HG03175 (cell line): ENCODE data around the gene OCEL1.
A peak's percentile ranks its signal among the peaks of the same experiment; 100 is the strongest.

Source experiments
- ATAC-seq: cut with Tn5 transposase; IDR thresholded peaks from one replicate; pipeline ENCODE4 v1.9.1; 2021; ENCODE audit warnings: mild to moderate bottlenecking, moderate library complexity; ENCODE audit not compliant: unreplicated experiment

Gene OCEL1

DNA sequence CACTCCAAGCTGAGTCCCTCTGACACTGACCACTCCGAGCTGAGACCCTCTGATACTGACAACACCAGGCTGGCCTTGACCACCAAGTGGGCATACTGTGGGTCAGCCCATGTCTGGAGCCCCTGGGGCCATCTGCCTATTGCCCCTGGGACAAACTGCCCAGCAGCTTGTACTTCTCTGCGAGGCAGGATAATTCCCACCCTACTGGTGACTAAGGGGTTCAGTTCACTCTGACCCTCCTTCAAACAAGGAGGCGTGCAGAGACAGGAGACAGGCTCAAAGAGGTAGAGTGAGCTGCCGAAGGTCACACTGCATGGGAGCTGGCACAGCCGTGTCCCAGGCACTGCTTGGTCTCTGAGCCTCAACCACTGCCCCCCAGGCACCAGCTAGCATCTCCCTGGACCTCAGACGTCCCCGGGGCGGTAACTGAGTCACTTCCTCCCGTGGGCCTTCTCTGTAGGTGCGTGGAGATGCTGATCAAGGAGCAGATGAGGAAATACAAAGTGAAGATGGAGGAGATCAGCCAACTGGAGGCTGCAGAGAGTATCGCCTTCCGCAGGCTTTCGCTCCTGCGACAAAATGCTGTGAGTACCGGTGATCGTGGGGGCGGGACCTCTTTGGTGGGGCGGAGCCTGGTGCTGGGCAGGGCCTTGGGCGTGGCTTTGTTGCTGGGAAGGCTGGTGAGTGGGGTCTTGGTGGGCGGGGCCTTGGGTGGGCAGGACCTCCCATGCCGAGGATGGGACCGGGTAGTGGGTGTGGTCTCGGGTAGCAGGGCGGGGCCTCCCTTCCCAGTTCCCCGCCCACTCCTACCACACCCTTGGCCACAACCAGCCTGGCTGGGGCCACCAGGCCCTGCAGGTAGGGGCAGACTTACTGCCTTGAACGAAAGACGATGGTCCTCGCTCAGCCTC lies 16.6 kb upstream of the OCEL1 start:
- ATAC-seq = no peak

DNA sequence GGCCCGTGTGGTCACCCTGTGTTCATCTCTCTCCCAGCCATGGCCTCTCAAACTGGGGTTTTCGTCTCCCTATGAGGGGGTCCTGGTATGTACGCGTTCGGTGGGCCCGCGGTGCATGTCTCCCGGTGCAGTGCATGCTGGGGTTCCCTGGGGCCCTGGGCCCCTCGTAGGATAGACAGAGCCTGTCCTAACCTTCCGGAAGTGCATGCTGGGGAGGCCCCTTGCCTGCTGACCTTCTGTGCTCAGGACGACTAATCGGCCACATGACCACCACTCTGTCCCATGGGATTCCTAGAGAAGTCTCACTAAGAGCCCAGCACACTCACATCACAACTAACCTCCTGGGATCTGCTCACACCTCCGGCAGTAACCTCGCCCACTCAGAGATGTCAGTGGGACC lies 15.7 kb upstream of the OCEL1 start:
- no peak for ATAC-seq

DNA sequence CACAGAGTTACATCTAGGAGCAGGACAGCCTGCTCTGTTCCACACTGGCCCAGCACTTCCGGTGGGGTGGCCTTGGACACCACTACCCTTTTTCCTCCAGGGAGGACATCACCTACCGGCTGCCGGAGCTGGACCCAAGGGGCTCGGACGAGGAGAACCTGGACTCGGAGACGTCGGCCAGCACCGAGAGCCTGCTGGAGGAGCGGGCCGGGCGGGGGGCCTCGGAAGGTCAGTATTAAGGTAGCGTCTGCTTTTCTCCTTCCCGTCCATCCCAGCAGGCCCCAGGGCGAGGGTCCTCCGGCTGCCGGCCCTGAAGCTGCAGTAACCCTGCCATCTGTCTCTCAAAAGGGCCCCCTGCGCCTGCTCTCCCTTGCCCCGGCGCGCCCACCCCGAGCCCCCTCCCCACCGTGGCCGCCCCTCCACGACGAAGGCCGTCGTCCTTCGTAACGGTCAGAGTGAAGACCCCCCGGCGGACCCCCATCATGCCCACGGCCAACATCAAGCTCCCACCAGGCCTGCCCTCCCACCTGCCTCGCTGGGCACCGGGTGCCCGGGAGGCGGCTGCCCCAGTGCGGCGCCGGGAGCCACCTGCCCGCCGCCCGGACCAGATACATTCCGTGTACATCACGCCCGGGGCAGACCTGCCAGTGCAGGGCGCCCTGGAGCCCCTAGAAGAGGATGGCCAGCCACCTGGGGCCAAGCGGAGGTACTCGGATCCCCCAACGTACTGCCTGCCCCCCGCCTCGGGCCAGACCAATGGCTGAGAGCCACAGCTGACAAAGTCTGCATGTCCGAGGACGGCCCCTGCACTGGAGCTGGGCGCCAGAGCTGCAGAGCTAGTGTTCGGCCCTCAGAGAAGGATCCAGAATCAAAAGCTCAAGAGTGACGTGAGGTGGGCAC lies 14.2 kb upstream of the OCEL1 start:
- ATAC-seq = no peak

DNA sequence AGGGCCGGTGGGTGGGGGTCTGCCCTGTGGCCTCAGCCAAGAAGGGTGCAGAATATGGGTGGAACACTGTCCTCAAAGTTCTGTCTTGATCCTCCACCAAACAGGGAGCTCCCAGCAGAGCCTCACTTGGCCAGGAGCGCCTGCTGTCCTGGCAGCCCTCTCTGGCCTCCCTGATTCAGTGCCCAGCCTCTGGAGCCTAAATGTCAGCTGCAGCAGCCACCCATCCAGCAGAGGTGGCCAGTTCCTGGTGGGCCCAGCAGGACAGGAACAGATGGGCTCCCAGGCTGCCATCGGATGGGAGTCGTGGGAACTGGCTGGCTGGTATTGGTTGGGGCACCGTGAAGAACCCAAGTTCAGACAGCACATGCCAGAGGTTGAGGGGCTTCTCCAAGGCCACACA lies 12.7 kb upstream of the OCEL1 start:
- no peak for ATAC-seq

DNA sequence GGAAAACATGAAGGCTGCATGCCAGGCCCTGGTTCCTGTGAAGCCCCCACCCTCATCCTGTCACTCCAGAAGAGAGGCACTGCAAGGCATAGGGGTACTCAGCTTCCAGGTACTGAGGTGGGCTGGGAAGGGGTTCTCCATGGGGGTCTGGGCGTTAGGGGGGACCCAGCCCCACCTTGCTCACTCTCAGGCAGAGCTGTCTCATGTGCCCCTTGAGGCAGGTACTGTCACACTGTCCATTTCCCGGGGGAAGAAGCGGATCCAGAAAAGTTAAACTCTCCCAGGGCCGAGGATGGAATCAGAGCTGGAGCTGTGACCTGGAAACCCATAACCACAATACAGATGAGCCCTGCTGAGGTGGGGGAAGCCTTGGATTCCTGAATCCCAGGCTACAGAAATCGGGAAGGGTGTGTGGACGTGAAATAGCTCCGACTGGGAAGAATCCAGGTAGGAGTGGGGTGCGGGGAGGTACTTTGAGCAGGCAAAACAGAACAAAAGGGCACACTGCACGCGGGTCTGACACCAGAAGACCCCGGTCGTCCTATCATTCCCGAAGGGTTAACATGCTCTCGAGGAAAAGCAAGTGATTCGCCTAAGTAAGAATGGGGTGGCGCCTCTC lies 11.4 kb upstream of the OCEL1 start:
- ATAC-seq = no peak

DNA sequence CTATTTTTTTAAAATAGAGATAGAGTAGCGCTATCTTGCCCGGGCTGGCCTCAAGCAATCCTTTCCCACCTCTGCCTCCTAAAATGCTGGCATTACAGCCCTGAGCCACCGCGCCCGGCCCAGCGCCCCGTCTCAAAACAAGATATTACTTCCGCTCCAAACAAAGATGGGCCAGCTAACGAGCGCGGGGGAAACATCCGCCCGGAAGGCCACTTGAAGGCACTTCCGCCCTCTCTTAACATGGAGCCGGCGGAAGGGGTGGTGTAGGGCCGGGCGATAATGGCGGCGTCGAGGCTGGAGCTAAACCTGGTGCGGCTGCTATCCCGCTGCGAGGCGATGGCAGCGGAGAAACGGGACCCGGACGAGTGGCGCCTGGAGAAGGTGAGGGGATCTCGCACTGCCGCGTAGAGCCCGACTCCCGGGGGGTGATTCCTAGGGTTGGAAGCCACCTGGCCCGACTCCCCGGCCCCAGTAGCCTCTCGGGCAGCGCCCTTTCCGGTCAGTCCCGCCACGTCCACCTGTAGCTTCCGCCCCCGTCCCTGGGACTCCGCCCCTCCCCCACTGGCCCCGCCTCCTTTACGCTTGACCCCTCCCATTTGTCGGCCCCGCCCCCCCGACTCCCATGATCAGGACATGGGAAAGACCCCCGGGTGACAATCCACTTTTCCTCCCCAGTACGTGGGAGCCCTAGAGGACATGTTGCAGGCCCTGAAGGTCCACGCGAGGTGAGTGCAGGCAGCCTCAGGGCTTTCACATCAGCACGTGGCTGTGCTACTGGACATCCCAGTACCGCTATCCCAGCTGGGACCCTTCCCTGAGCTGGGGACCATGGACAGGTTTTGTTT lies 10.7 kb upstream of the OCEL1 start, which contains the start of gene USE1:
Gene USE1, plus strand, starts transcription at position 231 of the 845 bp plus-strand sequence. Its CDS starts 49 bp downstream, at position 280.
- ATAC-seq = peak; percentile 79

DNA sequence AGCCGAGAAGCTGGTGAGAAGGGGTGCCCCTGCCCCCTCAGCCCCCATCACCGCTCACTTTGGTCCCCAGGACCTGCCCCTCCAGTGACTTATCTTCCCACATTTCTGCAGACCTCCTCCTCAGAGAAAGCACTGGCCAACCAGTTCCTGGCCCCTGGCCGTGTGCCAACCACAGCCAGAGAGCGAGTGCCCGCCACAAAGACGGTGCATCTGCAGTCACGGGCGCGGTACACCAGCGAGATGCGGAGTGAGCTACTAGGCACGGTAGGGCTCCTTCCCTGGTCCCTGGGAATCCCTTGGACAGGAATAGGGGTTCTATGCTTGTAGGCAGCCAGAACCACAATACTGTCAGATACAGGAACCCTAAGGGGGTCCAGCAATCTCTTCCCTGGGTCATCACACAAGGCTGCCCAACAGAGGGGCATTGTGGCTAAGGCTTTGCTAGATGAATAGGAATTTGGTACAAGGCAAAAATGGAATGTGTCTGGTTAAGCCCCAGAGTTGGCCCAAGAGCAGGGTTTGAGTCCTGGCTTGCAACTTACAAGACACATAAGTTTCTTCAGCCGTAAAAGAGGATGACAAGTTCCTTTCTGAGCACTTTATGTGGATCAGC lies 9.9 kb upstream of the OCEL1 start:
- ATAC-seq = no peak

DNA sequence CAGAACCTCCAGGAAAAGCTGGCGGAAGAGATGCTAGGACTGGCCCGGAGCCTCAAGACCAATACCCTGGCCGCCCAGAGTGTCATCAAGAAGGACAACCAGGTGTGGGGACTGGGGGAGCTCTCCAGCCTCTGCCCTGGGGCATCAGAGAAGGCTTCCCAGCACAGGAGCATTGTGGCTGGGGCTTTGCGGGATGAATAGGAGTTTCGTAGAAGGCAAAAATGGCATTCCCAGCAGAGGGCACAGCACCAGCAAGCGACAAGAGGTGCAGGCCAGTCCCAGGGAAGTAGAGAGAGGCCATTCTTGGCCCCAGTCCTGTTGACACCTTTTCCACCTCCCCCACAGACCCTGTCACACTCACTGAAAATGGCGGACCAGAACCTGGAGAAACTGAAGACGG lies 6.7 kb upstream of the OCEL1 start:
- ATAC-seq = no peak

DNA sequence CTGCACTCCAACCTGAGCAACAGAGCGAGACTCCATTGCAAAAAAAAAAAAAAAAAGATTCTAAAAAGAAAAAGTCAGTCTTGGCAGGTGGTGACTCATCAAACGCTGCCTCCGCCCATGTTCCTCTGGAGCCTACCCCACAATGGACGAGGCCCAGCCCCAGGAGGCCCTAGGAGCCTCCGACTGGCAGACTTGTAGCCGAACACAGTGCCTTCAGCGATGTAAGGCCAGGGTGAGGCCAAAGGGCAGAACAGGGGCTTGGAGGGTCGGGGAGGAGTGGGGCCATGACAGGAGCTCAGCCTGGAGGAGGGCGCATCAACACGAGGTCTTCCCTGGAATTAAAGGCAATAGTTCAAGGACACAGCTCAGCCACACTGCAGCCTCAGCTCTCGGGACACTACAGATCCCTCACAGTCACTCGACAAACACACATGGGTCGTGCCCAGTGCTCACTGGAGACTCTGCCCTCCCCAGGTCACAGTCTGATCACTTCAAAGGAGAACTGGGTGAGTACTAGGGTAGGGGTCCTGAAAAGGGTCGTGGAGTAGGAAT lies 5.7 kb upstream of the OCEL1 start:
- ATAC-seq = no peak

DNA sequence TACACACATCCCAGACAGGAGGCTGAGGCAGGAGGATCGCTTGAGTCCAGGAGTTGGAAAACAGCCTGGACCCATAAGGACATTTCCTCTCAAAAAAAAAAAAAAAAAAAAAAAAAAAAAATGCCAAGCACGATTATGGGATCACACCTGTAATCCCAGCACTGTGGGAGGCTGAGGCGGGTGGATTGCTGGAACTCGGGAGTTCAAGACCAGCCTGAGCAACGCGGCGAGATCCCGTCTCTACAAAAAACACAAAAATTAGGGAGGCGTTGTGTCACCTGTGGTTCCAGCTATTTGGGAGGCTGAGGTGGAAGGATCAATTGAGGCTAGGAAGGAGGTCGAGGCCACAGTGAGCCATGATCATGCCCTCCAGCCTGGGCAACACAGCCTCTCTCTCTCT lies 973 bp upstream of the OCEL1 start:
- ATAC-seq = no peak

DNA sequence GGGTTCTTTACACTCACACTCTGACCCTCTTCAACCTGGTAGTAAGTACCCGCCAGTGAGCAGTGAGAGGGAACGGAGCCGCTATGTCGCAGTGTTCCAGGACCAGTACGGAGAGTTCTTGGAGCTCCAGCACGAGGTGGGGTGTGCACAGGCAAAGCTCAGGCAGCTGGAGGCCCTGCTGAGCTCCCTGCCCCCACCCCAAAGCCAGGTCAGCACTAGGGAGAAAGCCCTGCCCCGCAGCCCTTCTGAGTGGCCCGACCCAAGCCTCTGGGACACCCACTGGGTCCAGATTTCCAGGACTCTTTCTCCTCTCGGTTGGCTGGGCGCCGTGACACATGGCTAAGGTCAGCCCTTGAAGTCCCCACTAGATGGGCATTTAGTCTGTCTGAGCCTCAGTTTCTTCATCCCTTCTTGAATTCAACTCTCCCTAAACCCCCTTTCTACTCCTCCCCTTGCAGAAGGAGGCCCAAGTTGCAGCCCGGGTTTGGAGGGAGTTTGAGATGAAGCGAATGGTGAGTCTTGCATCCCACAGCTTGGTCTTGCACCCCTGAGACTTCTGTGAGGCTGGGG lies 1.9 kb downstream of the OCEL1 start:
- ATAC-seq = no peak

DNA sequence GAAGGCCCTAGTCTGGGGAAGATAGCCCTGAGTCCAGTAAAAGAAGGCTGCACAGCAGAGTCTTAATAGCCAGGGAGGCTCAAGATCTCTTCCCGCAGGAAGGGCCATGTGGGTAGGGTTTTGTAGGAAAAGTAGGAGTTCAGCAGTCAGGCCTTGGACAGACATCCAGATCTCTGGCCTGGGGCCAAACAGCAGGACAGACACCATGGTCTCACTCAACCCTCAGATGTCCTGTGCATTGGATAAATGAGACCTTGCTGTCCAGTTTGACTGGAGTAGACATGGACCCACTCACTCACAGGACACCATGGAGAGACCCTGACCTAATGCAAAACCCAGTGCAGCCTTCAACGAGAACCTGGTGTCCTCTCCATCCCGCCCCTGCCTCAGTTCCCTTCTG lies 3.9 kb downstream of the OCEL1 start:
- ATAC-seq = no peak

DNA sequence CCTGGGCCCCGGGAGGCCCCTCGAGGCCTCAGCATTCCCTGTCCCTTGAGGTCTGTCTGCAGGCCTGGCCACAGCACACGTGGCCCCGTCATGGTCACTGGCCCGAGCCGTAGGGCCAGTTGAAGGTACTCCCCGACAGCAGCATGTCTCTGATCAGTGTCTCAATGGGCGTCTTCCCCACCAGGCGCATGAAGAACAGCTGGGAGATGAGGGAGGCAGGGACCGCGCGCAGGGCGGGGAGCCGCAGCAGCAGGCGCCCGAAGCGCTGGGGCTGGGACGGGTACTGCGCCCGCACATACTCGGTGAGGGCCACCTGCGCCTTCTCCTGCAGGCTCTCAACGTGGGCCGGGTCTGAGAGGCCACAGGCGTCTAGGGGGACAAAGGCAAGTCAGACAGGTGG lies 6.2 kb downstream of the OCEL1 start:
- no peak for ATAC-seq

DNA sequence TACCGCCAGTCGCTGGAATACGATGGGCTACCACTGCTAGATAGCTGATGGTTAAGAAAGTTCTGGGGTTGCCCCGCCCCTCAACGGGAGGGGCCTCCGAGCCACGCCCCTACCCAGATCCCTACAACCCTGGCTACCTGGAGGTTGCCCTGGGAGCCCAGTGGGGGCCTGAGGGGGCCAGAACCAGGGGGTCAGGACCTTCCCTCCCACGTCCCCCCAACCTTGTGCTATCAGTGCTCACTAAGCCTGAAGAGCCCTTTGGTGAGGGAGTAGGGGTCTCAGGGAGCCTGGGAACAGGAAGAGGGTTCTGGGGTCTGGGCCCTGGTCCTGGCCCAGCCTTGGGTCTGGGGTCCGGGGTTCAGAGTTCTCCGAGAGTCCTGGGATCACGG lies 8.9 kb downstream of the OCEL1 start:
- ATAC-seq = no peak

DNA sequence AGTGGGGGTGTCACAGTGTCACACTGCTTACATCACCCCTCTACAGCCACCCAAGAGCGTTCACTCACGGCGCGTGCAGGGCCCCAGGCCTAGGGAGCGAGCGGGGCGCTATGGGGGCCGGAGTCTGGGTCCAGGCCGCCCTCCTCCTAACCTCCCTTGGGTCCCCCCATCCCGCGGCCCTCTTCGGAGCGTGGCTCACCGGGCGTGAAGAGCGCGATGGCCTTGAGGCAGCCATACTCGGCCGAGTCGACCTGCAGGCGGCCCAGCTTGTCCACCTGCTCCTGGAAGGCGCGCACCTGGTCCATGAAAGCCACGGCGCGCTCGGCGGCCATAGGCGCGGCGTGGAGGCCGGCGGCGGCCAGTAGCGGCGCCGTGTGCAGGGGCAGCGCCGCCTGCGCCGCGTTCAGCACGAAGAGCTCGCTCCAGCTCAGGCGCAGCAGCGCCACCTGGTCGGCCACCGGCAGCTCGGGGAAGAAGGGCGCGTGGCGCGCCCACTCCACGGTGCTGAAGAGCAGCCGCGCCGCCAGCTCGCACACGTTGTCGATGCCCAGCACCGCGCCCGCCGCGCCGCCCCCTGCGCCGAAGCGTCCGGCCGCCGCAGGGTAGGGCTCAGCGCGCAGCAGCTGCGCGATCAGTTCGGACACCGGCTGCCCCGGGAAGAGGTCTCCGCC lies 9.4 kb downstream of the OCEL1 start:
- ATAC-seq = peak; percentile 60

DNA sequence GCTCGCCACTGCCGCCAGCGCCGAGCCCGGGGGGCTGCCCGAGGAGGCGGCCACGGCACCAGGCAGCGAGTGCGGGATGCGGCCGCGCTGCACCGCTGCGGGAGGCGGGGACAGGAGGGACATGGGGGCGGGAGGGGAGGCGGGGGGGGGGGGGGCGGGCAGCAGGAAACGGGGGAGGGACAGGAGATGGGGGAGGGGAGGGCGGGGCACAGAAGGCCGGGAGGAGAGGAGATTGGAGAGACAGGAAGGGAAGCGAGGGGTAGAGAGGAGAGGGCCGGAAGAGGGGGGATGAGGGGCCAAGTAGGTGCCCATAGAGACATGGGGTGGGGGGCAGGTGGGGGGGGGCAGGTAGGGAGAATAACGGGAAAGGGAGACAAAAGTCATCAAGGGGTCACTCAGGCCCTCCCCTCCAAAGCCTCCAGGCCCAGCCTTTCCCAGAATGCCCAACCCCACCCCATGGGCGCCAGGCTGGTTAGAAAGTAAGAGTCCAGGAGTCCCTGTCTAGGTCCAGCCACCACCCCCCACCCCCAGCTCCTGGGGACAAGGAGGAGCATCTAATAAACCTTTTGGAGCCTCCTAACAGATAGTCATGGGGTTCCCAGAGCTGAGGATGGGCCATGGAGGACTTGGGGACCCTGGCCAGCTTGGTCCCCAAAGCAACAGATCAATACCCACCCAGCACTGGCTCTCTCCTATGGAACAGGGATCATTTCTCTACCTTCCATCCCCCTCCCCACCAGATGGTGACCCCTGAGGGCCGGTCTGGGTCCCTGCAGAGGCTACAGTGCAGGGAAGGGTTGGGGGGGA lies 10.1 kb downstream of the OCEL1 start:
- peak; percentile 29 for ATAC-seq

DNA sequence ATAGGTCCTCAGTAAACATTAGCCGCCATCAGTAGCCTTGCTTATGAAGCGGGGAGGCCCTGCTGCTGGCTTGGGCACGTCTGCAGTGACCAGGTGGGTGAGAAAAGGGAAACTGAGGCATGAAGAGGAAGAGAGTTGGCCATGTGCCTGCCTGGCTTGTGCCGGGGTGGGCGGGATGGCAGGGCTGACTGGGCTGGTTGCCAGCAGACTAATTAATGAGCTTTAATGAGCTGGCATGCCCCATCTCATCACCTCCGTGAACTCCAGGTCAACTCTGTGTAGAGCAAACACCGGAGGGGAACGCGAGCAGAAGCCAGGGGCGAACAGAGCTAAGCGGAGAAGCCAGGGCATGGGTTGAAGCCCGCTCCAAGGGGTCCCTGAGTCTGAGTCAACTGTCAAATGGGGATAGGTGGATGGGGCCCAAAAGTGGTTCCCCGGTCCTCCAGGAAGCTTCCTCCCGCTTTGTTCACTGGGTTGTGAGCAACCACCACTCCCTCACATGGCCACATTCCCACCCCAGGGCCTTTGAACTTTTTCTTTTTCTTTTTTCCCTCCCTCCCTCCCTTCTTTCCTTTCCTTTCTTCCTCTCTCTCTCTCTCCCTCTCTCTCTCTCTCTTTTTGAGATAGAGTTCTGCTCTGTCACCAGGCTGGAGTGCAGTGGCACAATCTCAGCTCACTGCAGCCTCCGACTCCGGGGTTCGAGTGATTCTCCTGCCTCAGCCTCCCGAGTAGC lies 11.0 kb downstream of the OCEL1 start:
- ATAC-seq = no peak
